Measurements from ENCODE around the gene ANP32D.
"Not testable (repeated sequence)": the region's sequence is repeated elsewhere in the genome, so short reads cannot be mapped to it uniquely, and the experiment has no call there.

ANP32D gene

GRCh38 chr12:48510111-48510510, 37.8 kb downstream of the ANP32D start:
- in situ Hi-C loops (cut with HindIII; ENCODE audit: low pct_ligation_motif_present, low sequenced_read_pairs) = no loop called here
- H3K27me3 ChIP-seq (replicated peaks) = no peaks in the 10 kb centered on the region
- no peak for DNase-seq
- H3K36me3 ChIP-seq (replicated peaks) = no peaks in the 10 kb centered on the region
- H3K4me3 ChIP-seq (ENCODE audit: low read depth, low read length) = no peak overlapping the region
- TF ChIP-seq CTCF (IDR thresholded peaks at IDR 0.05; ENCODE audit: low read depth, low read length, missing control alignments) = no peak
- no peak overlapping the region for H3K27ac ChIP-seq

GRCh38 chr12:48512855-48513254, 40.5 kb downstream of the ANP32D start:
- no peak overlapping the region for H3K4me3 ChIP-seq (ENCODE audit: low read depth, low read length)
- in situ Hi-C loops (cut with HindIII; ENCODE audit: low pct_ligation_motif_present, low sequenced_read_pairs) = no loop called here
- H3K27ac ChIP-seq = no peak overlapping the region
- no peak for DNase-seq
- no peaks in the 10 kb centered on the region for H3K36me3 ChIP-seq (replicated peaks)
- H3K27me3 ChIP-seq (replicated peaks) = no peaks in the 10 kb centered on the region
- TF ChIP-seq CTCF (IDR thresholded peaks at IDR 0.05; ENCODE audit: low read depth, low read length, missing control alignments) = no peak

- Histone ChIP-seq H3K27ac (no peak overlapping the region), H3K36me3 (replicated peaks) (no peaks in the 10 kb centered on the region), H3K4me3 (ENCODE audit: low read depth, low read length) (no peak overlapping the region), H3K27me3 (replicated peaks) (no peaks in the 10 kb centered on the region)
- in situ Hi-C loops (cut with HindIII; ENCODE audit: low pct_ligation_motif_present, low sequenced_read_pairs) = no loop called here
- no peak for DNase-seq
- TF ChIP-seq CTCF (IDR thresholded peaks at IDR 0.05; ENCODE audit: low read depth, low read length, missing control alignments) = no peak
These were observed 42.4 kb downstream of the ANP32D start for GRCh38 chr12:48514728-48515127.

- H3K27me3 ChIP-seq (replicated peaks); in situ Hi-C loops (cut with HindIII; ENCODE audit: low pct_ligation_motif_present, low sequenced_read_pairs); H3K36me3 ChIP-seq (replicated peaks); H3K27ac ChIP-seq; DNase-seq; H3K4me3 ChIP-seq (ENCODE audit: low read depth, low read length): not testable (repeated sequence)
These were observed 48.0 kb downstream of the ANP32D start for GRCh38 chr12:48520381-48520780.
